Measurements from ENCODE around the gene ZNF789.
"Not testable (repeated sequence)": the region's sequence is repeated elsewhere in the genome, so short reads cannot be mapped to it uniquely, and the experiment has no call there.

The ZNF789 gene

DNA sequence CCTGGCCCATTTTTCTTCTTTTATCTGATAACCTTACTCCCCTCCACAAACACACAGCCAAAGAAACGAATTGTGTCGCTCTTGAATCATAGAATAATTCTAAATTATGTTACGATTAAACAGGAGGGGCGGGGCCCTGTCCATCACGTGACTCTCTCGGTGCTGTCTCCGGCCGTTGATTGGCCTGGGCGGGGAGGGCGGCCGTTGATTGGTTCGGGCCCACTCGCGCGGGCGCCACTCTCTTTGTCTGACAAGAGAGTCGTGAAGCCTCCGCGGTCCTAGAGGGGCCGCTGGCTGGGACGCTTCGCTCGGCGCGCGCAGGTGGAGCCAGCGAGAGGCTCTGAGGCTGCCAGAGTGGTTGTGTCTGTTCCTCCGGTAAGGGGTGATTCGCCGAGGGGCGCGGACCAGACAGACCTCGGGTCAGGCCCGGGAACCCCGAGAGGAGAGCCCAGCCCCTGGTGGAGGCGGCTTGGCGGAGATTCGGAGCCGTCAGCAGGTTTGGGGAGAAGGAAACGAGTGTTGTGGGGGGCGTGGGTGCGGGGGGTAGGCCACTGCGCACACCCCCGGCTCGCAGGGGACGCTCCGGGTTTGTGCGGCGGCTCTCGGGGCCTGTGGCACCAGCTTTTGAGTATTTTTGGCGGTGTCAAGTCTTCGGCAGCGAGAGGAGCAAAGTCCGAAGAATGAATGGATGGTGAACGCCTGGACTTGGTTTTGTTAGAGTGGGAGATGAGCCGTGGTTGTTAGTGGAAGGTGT is at the start of gene ZNF789:
ZNF789 (plus strand) TSS at position 330 of the 754 bp plus-strand sequence. CDS start 3,567 bp downstream, outside the sequence.
- peaks cover 16% of the 10 kb centered on the region for H3K36me3 ChIP-seq (ENCODE audit: low read depth)
- H3K27me3 ChIP-seq (ENCODE audit: insufficient read depth, poor library complexity, severe bottlenecking), result no peaks in the 10 kb centered on the region
- TF ChIP-seq, protein P1, sequence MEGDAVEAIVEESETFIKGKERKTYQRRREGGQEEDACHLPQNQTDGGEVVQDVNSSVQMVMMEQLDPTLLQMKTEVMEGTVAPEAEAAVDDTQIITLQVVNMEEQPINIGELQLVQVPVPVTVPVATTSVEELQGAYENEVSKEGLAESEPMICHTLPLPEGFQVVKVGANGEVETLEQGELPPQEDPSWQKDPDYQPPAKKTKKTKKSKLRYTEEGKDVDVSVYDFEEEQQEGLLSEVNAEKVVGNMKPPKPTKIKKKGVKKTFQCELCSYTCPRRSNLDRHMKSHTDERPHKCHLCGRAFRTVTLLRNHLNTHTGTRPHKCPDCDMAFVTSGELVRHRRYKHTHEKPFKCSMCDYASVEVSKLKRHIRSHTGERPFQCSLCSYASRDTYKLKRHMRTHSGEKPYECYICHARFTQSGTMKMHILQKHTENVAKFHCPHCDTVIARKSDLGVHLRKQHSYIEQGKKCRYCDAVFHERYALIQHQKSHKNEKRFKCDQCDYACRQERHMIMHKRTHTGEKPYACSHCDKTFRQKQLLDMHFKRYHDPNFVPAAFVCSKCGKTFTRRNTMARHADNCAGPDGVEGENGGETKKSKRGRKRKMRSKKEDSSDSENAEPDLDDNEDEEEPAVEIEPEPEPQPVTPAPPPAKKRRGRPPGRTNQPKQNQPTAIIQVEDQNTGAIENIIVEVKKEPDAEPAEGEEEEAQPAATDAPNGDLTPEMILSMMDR (IDR thresholded peaks at IDR 0.05; ENCODE audit: poor library complexity, severe bottlenecking), result no peak
- H3K27ac ChIP-seq (ENCODE audit: poor library complexity, severe bottlenecking), result peak within 1 kb of the TSS; percentile 76
- H3K4me3 ChIP-seq (ENCODE audit: severe bottlenecking), result peak within 1 kb of the TSS; percentile 68
- peak; percentile 98 for ATAC-seq (ENCODE audit: low read depth)
- DNase-seq (ENCODE audit: low spot score), result peak; percentile 97
- H3K4me1 ChIP-seq (ENCODE audit: insufficient read depth, poor library complexity, severe bottlenecking), result peaks cover 5% of the 10 kb centered on the region
- H3K9me3 ChIP-seq (ENCODE audit: severe bottlenecking), result peaks cover 3% of the 10 kb centered on the region

DNA sequence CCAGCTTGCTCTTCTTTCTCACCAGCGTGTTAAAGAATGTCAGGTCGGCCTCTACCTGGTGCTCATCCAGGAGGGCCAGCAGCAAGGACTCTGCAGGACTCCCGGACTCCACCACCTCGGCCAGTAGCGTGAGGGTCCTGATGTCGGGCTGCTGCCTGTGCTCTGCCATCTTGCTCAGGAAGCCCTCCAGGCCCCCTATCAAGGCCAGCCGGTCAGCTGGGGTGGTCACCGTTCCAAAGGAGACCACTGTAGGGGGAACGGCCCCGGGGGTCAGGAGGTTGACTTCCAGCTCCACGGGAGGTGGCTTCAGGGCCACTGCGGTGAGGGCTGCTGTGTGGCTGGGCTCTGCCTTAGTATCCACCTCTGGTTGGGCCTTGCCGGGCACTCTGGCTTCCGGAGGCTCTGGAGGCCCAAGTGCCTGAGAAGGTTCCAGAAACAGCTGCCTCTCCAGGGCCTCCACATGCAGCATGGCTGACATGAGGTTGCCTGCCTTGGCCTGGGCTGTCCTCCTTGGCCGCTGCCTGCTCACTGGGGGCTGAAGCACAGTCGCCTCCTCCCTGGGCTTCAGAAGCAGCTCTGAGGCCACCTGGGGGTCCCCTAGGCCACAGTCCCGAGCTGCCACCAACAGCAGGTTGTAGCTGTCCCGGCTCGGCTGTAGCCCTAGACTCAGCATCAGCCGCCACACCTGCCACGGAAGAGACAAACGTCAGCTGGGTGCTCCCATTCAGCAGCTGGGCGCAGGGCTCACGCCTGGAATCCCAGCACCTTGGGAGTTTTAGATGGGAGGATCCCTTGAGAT is 47.6 kb upstream of the ZNF789 start:
- TF ChIP-seq, protein P1 (IDR thresholded peaks at IDR 0.05; ENCODE audit: poor library complexity, severe bottlenecking), result no peak

DNA sequence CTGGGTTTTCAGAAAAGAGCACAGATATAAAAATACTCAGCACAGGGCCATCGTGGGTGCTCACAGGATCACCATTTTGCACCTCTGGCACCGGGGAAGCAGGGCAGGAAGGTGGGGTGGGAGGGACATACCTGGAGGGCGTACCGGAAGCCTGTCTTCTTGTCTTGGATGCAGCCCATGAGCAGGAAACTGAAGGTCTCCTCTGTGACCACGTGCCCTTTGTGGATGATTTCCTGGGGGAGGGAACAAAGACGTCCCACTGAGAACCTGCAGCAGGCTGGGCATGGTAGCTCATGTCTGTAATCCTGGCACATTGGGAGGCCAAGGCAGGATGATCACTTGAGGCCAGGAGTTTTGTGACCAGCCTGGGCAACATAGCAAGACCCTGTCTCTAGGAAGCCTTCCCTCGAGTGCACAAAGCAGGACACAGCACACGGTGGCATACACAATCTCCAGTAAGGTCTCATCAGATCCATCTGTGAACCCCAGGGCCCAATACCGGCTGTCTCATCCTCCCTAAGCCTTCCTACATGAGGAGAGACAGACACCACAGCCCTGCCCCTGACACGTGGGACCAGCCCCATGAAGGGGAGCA is 43.6 kb upstream of the ZNF789 start:
- ATAC-seq (ENCODE audit: low read depth) (no peak), DNase-seq (ENCODE audit: low spot score) (no peak)
- no peaks in the 10 kb centered on the region for H3K27me3 ChIP-seq (ENCODE audit: insufficient read depth, poor library complexity, severe bottlenecking)
- TF ChIP-seq, protein P1 (IDR thresholded peaks at IDR 0.05; ENCODE audit: poor library complexity, severe bottlenecking), result no peak
- peaks cover 6% of the 10 kb centered on the region for H3K4me1 ChIP-seq (ENCODE audit: insufficient read depth, poor library complexity, severe bottlenecking)
- H3K4me3 ChIP-seq (ENCODE audit: severe bottlenecking), result no peak overlapping the region
- H3K27ac ChIP-seq (ENCODE audit: poor library complexity, severe bottlenecking), result no peak overlapping the region
- no peaks in the 10 kb centered on the region for H3K9me3 ChIP-seq (ENCODE audit: severe bottlenecking)
- peaks cover 61% of the 10 kb centered on the region for H3K36me3 ChIP-seq (ENCODE audit: low read depth)

More for the DNA sequence above, 47.6 kb upstream of the ZNF789 start:
- H3K9me3 ChIP-seq (ENCODE audit: severe bottlenecking), result no peaks in the 10 kb centered on the region
- H3K27me3 ChIP-seq (ENCODE audit: insufficient read depth, poor library complexity, severe bottlenecking), result no peaks in the 10 kb centered on the region
- ATAC-seq (ENCODE audit: low read depth) (no peak), DNase-seq (ENCODE audit: low spot score) (no peak)
- no peaks in the 10 kb centered on the region for H3K4me1 ChIP-seq (ENCODE audit: insufficient read depth, poor library complexity, severe bottlenecking)
- H3K36me3 ChIP-seq (ENCODE audit: low read depth), result peaks cover 44% of the 10 kb centered on the region
- no peak overlapping the region for H3K27ac ChIP-seq (ENCODE audit: poor library complexity, severe bottlenecking)
- H3K4me3 ChIP-seq (ENCODE audit: severe bottlenecking), result no peak overlapping the region

DNA sequence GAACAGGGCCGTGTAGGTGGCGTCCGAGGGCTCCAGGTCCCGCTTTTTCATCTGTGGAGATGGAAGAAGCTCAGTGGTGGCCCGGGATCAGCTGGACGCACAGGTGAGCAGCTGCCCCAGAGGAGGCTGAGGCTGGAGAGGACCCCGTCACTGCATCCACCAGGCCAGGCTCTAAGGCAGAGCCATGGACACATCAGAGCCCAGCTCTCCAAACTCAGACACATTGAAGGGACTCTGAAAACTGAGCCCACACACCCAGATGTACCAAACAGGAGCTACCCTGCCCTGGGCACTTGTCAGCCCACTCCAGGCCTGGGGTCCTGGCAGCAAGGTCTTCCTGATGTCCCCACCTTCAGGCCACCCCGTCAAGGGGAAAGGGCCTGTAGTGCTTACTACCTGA is 42.9 kb upstream of the ZNF789 start:
- ATAC-seq (ENCODE audit: low read depth), result peak; percentile 28; the same call in 1 of the 3 replicates

DNA sequence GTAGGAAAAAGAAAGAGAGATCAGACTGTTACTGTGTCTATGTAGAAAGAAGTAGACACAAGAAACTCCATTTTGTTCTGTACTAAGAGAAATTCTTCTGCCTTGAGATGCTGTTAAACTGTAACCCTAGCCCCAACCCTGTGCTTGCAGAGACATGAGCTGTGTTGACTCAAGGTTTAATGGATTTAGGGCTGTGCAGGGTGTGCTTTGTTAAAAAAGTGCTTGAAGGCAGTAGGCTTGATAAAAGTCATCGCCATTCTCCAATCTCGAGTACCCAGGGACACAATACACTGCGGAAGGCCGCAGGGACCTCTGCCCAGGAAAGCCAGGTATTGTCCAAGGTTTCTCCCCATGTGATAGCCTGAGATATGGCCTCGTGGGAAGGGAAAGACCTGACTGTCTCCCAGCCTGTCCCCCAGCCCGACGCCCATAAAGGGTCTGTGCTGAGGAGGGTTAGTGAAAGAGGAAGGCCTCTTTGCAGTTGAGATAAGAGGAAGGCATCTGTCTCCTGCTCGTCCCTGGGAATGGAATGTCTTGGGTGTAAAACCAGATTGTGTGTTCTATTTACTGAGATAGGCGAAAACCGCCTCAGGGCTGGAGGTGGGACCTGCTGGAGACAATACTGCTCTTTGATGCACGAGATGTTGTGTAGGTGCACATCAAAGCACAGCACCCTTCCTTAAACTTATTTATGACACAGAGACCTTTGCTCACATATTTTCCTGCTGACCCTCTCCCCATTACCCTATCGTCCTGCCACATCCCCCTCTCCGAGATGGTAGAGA is 40.7 kb upstream of the ZNF789 start:
- not testable (repeated sequence) for DNase-seq (ENCODE audit: low spot score); ATAC-seq (ENCODE audit: low read depth); H3K4me1 ChIP-seq (ENCODE audit: insufficient read depth, poor library complexity, severe bottlenecking); H3K4me3 ChIP-seq (ENCODE audit: severe bottlenecking); H3K9me3 ChIP-seq (ENCODE audit: severe bottlenecking); H3K27me3 ChIP-seq (ENCODE audit: insufficient read depth, poor library complexity, severe bottlenecking)
- Histone ChIP-seq H3K27ac (ENCODE audit: poor library complexity, severe bottlenecking) (peak overlapping the region; percentile 29), H3K36me3 (ENCODE audit: low read depth) (peaks cover 60% of the 10 kb centered on the region)

More for the DNA sequence above, 42.9 kb upstream of the ZNF789 start:
- peaks cover 62% of the 10 kb centered on the region for H3K36me3 ChIP-seq (ENCODE audit: low read depth)
- H3K4me3 ChIP-seq (ENCODE audit: severe bottlenecking), result no peak overlapping the region
- DNase-seq (ENCODE audit: low spot score), result no peak
- no peaks in the 10 kb centered on the region for H3K9me3 ChIP-seq (ENCODE audit: severe bottlenecking)
- no peak overlapping the region for H3K27ac ChIP-seq (ENCODE audit: poor library complexity, severe bottlenecking)
- H3K4me1 ChIP-seq (ENCODE audit: insufficient read depth, poor library complexity, severe bottlenecking), result peaks cover 6% of the 10 kb centered on the region
- TF ChIP-seq, protein P1 (IDR thresholded peaks at IDR 0.05; ENCODE audit: poor library complexity, severe bottlenecking), result no peak
- H3K27me3 ChIP-seq (ENCODE audit: insufficient read depth, poor library complexity, severe bottlenecking), result no peaks in the 10 kb centered on the region
